IMR-90 (cell line): Measurements from ENCODE around the gene PLTP.

Experiments used
- CEBPB ChIP-seq: IDR thresholded peaks from 2 replicates; pipeline ENCODE4 v1.6.1; 2012; ENCODE audit warnings: low read depth, low read length, improper control_type of control experiment
- MAFK ChIP-seq: IDR thresholded peaks from 2 replicates; pipeline ENCODE4 v1.6.1; 2012; ENCODE audit warnings: low read depth, low read length, improper control_type of control experiment
- MAZ ChIP-seq: IDR thresholded peaks from 2 replicates; pipeline ENCODE4 v1.6.1; 2012; ENCODE audit warnings: low read depth, mild to moderate bottlenecking, low read length, improper control_type of control experiment, moderate library complexity, borderline replicate concordance
- POLR2A ChIP-seq: IDR thresholded peaks from 2 replicates; pipeline ENCODE4 v1.6.1; 2012; ENCODE audit warnings: mild to moderate bottlenecking, low read depth, low read length
- TF ChIP-seq, protein P1 (sequence below): conservative IDR thresholded peaks from 2 replicates; pipeline ENCODE4 v1.5.1; 2012; ENCODE audit warnings: mild to moderate bottlenecking, low read depth, low read length, improper control_type of control experiment

DNA sequence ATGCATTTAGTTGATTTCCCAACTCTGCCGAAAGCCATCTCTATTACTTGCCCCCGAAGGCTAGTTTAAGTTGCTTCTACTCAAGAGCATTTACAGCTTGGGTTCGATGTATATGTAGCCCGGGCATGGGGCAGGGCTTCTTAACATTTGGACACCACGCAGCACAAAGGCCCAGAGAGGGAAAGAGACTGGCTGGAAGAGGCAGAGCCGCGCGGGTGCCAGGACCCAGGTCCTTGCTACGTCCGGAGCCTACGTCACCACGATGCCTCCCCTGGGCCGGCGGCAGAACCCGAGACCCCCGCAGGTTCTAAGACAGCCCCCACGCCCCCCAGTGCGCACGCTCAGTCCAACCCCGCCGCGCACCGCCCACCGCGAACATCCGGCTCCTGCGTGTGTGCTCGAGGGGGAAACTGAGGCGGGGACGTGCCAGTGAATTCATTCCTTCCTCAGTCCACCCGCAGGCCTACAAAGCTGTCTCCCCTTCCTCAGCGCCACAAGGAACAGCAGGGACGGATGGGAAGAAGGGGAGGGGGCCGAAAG, 22.2 kb upstream of the PLTP start:
- no peak for TF ChIP-seq POLR2A
- TF ChIP-seq, protein P1, sequence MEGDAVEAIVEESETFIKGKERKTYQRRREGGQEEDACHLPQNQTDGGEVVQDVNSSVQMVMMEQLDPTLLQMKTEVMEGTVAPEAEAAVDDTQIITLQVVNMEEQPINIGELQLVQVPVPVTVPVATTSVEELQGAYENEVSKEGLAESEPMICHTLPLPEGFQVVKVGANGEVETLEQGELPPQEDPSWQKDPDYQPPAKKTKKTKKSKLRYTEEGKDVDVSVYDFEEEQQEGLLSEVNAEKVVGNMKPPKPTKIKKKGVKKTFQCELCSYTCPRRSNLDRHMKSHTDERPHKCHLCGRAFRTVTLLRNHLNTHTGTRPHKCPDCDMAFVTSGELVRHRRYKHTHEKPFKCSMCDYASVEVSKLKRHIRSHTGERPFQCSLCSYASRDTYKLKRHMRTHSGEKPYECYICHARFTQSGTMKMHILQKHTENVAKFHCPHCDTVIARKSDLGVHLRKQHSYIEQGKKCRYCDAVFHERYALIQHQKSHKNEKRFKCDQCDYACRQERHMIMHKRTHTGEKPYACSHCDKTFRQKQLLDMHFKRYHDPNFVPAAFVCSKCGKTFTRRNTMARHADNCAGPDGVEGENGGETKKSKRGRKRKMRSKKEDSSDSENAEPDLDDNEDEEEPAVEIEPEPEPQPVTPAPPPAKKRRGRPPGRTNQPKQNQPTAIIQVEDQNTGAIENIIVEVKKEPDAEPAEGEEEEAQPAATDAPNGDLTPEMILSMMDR, result no peak
- no peak for TF ChIP-seq MAFK
- no peak for TF ChIP-seq MAZ
- no peak for TF ChIP-seq CEBPB
